ENCODE results near the gene FHIT.

Gene FHIT

DNA sequence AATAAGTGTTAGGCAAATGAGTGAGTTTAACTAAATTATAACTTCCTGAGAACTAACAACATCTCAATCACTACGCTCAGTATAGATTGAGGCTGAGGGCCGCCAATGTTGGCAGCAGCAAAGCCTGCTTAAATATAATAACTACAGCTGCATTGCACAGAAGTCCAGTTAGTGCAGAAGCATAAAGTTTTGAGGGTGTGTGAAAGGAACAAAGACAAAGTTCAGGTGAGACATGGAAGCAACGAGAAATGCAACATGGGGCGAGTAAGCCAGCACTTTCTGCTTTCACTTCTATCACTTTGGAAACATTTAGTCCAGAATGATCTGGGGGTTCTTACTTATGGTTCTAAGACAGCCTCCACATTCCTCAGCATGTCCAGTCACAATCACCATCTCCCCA lies 1149.1 kb downstream of the FHIT start:
- no peak for DNase-seq (ENCODE audit: low read depth)

DNA sequence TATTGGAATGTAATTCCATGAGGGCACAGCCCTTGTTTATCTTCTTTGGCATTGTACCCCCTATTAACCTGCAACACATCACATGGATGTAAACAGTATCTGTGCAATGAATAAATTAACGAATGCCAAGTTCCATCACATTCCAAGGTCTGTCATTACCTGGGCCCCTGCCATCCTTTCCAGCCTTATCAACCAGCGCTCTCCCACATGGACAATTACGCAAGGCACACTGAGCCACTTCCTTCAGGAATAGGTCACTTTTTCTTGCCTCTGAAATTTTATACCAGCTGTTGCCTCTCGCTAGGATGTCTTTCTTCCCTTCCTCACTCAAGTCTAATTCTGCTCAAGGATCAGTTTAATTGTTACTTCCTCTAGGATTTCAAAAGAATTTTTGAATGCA lies 1149.6 kb downstream of the FHIT start:
- no peak for DNase-seq (ENCODE audit: low read depth)

DNA sequence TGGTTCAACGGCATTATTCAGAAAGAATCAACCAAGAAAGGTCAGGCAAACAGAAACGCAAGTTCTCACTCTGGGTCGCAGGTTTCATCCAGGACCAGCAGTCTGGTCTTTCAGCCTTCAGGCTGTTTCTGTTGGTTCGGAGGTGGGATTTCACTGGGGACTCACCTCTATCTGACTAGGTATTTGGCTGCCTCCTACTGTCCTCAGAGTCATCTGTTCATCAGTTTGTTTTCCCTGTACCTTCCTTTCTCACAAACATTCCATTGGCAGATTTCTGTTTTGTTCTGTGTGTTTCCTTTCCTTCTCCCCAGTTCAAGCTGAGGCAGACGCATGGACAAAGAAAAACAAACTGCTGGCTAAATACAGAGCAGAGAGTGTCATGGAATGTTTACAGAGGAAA lies 1154.8 kb downstream of the FHIT start:
- DNase-seq (ENCODE audit: low read depth) = no peak

DNA sequence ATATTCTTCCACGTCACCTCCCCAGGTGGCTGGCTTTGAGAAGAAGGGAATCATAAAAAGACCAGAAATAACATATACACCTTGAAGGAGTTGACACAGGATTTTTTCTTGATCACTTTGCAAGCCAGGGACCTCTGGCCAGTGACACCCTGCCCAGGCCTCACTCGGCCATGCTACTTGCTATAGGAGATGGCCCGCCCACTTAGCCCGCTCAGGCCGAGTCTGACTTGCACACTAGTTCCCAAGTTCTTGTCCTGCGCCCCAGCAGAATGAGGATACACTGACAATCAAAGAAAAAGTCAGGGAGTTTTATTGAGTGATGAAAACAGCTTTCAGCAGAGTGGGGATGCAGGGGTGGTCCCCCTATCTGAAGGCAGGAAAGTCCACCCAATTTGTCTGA lies 1155.3 kb downstream of the FHIT start:
- DNase-seq (ENCODE audit: low read depth) = no peak

DNA sequence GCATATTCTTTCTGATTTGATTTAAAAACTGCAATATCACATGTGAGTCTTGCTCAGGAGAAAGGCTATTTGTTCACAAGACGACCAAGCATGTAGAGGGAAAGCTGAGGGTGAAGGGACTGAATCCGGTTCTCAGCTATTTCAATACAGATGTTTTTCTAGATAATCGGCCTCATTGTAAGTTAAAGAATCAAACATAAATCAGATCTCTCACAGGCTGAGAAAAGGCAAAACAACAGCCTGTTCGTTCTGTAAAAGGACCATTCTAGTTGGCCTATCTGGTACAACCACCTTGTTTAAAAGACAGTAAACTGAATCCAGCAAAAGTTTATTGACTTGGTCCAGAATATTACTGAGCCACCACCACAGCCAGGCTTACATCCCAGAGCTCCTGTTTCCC lies 1155.7 kb downstream of the FHIT start:
- DNase-seq (ENCODE audit: low read depth) = no peak

DNA sequence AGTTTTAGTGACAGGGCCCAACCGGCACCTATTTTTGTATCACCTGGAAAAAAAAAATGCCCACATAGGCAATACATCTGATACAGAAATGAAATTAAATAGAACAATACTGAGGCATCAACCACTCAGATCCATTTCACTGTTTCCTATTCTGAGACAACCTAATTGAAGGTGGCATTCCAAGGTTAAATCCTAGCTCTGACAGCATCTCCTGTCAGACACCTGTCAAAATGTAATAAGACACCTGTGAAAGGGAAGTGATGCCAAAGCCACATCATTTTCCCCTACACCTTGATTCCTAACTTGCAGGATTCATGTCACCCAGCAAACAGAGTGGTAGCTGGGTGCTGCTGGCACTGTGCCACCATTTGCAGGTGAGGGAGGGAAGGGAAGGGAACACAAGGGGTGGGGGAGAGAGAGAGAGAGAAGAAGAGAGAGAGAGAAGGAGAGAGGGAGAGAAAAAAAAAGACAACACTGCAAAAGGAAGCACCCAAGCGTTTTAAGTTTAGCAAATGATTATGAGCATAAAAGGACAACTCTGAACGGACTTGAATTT lies 1156.8 kb downstream of the FHIT start:
- no peak for DNase-seq (ENCODE audit: low read depth)

DNA sequence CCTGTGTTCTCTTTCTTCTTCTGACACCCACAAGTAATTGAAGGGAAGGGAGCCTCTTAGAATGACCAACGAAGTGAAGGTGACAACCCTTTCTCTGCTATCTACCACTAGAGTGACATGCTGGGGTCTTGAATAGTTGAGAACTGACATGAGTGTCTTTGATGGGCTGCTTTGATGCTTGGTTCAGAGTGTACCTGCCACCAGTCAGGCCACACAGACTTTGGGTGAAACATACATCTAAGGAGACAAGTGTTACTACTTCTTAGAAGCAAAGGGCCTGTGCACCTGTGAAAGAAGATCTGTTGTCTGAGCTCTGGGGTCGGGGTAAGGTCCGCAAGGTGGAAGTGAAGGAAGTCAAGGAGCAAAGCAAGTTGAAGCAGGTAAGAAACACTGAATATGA lies 1160.7 kb downstream of the FHIT start:
- no peak for DNase-seq (ENCODE audit: low read depth)

DNA sequence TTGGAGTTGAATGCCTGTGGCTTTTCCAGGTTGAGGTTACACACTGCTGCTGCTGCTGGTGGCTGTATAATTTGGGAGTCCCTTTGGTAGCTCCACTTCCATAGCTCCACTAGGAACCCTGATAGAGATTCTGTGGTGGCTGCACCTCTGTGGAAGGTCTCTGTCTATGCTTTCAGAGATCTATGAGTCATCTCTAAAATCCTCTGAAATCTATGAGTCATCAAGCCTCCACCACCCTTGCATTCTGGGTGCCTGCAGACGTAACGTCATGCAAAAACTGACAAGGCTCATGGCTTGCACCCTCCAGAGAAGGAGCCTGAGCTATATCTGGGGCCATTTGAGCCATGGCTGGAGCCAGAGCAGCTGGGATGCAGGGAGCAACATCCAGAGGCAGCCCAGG lies 1164.4 kb downstream of the FHIT start:
- no peak for DNase-seq (ENCODE audit: low read depth)

DNA sequence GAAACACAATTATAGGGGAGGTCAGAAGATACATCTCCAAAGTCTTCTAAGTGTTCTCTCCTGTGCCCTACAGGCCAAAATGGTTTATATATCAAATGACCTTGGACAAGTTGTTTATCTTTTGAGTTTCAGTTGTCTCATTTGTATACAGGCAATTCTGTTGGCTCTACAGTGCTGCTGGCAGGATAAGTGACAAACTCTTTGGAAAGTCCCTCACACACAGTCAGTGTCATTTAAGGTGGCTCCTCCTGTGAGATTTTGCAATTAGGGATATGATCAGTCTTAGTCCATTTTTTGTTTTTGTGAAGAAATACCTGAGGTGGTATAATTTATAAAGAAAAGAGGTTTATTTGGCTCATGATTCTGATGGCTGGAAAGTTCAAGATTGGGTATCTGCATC lies 1165.6 kb downstream of the FHIT start:
- no peak for DNase-seq (ENCODE audit: low read depth)

DNA sequence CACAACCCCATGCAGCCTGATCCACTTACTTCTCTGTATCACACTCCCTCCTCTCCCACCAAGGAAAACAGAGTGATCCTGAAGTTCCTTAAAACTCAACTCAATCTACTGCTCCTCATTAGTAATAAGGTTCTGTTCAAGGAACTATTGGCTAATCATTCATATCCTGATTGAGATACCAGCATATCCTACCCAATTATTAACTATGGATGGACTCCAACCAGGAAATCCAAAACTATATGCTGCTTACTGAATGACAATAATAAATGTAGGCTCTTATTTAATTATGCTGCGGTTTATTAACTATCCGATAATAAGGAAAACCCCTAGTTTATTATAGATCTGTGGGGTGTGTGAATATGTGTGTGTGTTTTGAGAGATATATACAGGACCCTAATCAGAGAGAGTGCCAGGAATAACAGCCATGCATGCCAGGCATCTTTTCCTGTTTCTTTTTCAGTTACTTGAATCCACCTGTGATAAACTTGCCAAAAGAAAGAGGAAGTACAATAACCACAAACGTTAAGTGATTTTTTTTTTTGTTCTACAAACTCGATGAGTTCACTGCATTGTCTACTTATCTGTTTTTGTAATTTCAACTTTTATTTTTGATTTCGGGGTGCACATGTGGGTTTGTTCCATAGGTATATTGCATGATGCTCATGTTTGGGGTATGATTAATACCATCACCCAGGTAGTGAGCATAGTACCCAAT lies 1169.7 kb downstream of the FHIT start:
- no peak for DNase-seq (ENCODE audit: low read depth)

DNA sequence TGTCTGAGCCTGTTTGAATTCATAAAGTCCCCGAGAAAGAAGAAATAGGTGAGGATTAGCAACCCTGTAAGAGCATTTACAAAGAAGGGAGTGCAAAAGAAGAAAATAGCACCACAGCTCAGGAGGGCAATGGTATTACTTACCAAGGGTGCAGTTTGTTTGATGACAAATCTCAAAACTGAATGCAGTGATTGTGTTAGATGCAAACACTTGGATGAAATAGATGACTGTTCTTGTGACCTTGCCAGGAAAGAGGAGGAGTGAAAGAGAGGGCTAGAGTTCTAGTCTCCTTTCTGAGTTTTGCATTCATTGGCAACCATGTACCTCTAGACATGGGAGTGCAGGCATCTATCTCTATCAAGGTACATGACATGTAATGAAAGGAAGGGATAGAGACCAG lies 1170.6 kb downstream of the FHIT start:
- no peak for DNase-seq (ENCODE audit: low read depth)

DNA sequence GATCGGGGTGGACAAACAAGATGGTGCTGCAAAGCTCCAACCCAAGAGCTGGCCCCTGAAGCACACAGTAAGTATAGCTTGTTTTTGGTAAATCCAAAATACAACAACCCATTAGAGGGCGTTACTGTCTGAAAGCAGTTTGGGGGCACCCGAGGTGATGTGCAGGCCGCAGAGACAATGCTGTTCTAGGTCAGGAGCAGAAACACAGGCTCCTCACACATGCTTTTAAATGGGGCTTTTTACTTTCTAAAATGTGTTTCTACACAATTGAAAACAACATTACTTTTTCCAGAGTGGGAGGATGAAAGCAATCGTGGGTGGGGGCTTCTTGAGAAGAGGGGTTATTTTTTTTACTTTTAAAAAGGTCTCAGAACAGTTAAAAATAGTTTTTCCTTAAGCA lies 1172.2 kb downstream of the FHIT start:
- no peak for DNase-seq (ENCODE audit: low read depth)

DNA sequence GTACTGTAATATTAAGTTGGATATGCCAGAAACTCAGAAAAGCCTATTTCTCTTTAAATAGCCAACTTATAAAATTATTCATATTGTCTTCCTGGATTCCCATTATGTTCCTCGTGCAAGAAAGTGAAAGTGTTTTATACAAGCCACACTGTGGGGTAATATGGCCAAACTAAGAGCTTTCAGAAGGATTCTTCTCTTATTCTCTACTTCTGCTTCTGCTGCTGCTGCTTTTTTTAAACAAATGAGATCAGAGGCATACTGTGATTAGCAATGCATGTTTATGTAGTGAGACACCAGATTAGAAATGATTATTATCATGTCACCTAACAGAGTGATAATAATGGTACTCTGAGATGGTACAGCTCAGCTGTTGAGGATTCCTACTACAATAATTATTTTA lies 1174.9 kb downstream of the FHIT start:
- no peak for DNase-seq (ENCODE audit: low read depth)

DNA sequence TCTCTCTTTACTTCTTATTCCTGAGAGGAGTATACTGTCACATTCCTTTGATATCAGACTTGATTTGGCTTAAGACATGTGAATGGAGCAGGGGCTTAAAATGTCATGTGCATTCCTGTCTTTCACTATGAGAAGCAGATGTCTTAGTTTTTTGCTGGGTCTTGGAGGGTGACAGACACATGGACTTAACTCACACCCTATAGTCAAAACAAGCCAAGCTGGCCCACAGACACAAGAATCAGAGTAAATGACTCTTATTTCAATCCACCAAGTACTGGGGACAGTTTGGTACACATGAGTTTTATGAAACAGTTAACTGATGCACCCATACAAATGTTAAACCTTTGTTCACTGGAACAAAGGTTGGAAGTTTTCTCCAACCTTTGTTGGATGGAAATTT lies 1177.3 kb downstream of the FHIT start:
- DNase-seq (ENCODE audit: low read depth) = no peak

DNA sequence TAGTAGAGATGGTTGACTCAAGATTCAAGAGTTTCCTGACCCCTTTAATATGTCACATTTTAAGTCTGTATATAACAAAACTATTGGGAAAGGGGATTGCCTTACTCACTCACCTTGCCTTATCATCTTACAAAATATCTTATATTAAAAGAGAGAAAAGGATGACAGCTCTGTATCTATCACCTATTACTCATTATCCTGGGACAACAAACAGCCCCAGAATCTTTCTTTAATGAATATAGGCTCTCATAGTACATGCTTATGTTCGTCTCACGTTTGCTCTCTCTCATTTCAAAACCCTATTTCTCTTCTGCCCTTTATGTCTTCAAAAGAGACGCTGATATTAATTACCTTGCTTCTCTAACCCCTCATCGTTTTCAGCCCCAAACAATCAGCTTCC lies 1178.0 kb downstream of the FHIT start:
- DNase-seq (ENCODE audit: low read depth) = no peak

DNA sequence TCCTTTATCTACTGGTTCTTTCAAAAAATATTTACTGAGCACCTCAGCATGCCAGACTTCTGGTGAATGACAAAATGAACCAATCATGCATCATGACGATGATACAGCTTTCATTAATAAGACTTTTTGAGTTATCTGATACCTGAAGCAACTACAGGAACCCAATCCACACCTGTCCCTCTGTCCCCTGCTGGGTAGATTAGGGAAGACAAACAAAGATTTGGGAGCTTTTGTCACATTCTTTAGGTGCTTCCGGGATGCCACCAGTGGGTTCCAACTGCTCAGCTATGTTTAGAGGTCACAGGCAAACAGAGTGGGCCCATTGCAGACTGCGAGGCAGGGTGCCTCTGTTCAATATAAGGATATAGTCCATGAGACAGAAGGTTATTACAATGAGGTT lies 1180.9 kb downstream of the FHIT start:
- DNase-seq (ENCODE audit: low read depth) = no peak

DNA sequence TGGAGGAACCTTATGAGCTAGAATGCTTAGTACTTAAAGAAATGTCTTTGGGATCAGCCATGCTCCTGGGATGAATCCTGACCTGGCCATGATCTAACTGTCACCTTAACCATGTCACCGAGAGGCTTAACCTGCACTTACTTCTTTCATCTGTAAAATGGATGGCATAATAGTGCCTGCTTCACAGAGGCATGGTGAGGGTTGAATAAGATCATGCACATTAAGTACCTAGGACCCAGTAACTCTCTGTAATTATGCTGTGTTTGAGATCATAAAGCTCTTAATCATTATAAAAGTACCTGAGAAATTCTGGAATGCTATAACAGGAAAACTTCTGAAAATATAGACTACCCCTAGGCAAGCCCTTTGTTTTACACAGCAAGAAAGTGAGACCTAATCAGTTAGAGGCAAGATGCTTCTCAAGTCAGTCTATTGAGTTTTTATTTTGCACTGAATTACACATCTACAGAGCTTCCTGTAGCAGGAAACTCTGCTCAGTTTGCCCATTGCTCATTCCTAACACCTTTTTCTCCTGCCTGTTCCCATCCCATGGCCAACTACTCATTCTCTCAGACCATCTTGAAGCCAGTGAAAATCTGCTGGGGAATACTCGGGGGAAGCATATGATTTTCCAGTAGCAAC lies 1185.9 kb downstream of the FHIT start:
- DNase-seq (ENCODE audit: low read depth) = no peak

DNA sequence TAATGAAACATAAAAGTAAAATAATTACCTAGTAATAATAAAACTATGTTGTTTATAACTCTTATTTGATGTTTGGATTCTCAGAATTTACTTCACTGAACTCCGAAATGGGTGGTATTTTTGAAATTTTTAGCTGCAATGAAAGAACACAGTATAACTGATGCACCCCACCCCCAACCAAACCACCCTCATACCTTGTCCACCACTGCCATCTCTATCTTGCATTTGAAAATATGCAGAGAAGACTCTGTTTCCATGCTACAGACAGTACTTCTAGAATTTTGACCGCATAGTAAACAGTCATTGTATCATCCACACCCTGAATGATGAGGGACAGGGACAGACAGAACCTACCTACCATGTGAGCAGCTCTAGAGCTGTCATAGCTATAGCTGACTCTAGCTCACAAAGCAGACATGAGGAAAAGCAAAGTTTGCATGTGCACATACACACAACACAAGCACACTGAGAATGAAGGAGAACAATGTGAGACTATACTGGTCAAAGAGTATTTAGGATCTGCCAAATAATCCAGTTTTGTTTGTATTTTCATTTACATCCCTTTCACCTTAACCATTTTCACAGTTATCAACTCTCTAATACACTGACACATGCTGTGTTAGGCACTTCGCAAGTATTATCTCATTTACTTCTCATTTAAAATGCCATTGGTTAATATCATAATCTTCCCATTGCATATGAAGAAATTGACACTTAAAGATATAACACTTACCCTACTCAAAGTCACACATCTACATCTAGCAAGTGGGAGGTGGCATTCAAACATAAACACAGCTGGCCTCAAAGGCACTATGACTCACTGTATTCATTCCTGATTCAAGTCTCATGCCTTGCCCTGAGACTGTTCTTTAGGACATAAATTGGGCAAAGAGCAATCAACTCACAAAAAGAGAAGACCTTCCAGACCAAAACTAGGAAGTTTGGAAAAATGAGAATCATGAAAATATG lies 1186.8 kb downstream of the FHIT start:
- no peak for DNase-seq (ENCODE audit: low read depth)

DNA sequence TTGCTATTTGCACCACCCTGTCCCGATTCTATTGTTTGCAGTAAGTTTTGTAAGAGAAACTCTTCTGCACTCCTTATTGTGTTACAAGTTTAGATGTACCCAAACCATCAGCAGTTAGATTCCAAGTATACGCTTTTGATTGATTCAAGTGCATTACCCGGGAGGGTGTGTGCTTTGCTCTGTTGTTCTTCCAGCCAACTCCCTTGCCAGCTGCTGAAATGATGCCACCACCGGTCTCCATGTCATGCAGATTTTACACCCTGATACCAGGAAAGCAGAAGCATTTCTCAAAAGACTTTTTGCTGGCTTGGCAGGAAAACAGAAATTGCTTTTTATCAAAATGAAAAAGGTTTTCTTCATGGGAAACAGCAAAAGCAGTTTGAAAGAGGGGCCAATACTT lies 1194.8 kb downstream of the FHIT start:
- DNase-seq (ENCODE audit: low read depth) = no peak

DNA sequence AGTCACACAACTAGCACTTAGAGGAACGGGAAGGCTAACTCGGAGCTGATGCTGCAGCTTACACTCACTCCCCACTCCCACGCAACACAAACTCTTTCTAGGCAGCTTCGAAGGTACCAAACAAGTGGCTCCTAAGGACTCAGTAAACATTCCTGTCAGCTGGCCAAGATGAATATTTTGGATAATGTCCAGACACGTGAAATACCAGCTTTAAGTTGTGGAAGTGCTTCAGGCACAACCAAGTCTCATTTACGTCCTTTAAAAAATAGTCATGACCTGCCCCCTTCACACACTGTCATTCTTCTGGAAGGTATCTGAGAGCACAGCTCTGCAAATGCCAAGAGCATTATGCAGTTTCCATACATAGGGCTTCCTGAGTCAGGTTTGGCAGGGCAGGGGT lies 1195.5 kb downstream of the FHIT start:
- no peak for DNase-seq (ENCODE audit: low read depth)

DNA sequence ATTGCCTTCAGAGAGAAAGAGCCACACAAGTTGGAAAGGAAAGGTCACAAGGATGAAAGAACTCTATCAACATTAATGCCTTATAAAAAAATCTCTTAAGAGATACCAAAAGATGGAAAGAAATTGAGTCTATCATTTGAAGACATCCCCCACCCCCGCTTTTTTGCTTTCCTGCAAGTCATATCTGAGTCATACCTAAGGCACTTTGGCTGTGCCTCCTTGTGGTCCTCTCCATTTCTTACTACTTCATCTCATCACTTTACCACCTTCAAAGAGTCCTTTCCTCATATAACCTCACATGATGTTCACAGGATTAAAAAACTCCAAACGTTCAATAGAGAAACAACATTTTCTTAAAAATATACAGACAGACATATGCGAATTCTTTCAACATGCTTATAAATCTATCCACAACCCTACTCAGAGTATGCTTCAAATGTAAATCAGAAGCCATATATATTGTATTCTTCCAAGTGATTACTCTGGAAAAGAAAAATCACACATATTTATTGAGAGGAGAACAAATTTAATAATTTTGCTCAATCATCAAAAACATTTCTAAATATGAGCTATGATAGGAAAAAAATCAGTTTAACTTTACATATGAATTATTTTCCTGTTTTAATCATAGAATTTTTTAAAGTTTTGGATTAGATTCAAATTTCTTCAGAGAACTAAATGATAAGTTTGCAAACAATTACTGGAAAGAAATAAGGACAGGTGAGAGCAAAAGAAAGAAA lies 1197.6 kb downstream of the FHIT start:
- DNase-seq (ENCODE audit: low read depth) = no peak

DNA sequence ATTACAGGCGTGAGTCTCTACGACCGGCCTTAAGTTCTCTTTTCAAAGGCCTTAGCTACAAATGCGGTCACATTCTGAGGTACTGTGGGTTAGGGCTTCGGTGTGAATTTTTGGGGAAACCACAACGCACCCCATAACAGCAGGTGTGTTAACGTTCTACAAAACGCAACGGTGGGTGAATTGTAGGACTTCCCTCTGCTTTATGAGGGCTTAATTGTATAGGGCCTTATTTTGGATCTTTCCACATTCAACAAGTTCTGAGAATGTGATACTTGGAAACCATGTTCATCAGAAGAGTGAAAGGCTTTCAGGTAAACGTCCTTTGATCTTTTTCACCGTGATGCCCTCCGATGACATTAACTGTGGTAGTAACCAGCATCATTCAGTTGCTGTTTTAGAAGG lies 1202.8 kb downstream of the FHIT start:
- no peak for DNase-seq (ENCODE audit: low read depth)

Data from amniotic epithelial cell (primary cell).